B cell (primary cell): ENCODE measurements around the gene SERGEF. TPM values are rescaled to one million over a fixed set of nuclear protein-coding genes. Genes with fewer than 3 reads are reported as not detected.

ENCODE experiments used
- ATAC-seq: fragments of 200-7000 bp; cut with Tn5 transposase; one replicate; pipeline ENCODE4 v1.10.0; 2021; ENCODE audit warnings: low read depth, mild to moderate bottlenecking, moderate number of reproducible peaks, moderate library complexity
- CTCF ChIA-PET: fragments of 350-600 bp; sonication (Branson Sonifier 250); formaldehyde crosslinking; loops from one replicate; lab custom pipeline; 2021; ENCODE audit warnings: antibody characterized with exemption, inconsistent platforms; lab: Charles Lee
- POLR2A ChIA-PET: fragments of 350-600 bp; sonication (Branson Sonifier 250); formaldehyde crosslinking; loops from one replicate; lab custom pipeline; 2021; ENCODE audit warnings: antibody characterized with exemption; lab: Charles Lee
- DNase-seq: peaks from one replicate; pipeline ENCODE4 v3.0.0; 2013
- H2AFZ ChIP-seq: 2 replicates; pipeline ENCODE4 v1.6.1; 2012; ENCODE audit warnings: mild to moderate bottlenecking, low read depth, low read length; ENCODE audit not compliant: insufficient read depth, poor library complexity, severe bottlenecking
- H3K27ac ChIP-seq, 2 donors: 1 replicate in 1 of 2; 2 replicates in 1 of 2; pipeline ENCODE4 v1.5.1; 2012 to 2013; ENCODE audit warnings: low read length in 2 of 2, mild to moderate bottlenecking in 2 of 2, moderate library complexity in 1 of 2
- H3K27me3 ChIP-seq, 4 experiments: fragments of 200-600 bp in 1 of 4; sonication (generic) in 1 of 4; replicated peaks in 1 of 4; 1 replicate in 2 of 4; 2 replicates in 2 of 4; pipeline versions ENCODE4 v1.6.1 to v1.7.0; 2013 to 2016; ENCODE audit warnings: low read length in 3 of 4, mild to moderate bottlenecking in 2 of 4, mixed read lengths in 1 of 4, moderate library complexity in 1 of 4; ENCODE audit not compliant: insufficient read depth in 4 of 4, control insufficient read depth in 3 of 4; ENCODE audit errors: control extremely low read depth in 1 of 4
- H3K36me3 ChIP-seq, 2 experiments: replicated peaks in 1 of 2; 1 replicate in 1 of 2; 2 replicates in 1 of 2; pipeline versions ENCODE4 v1.6.1 to v1.7.1; 2013; ENCODE audit warnings: low read length in 1 of 2; ENCODE audit not compliant: insufficient read depth in 2 of 2, control insufficient read depth in 1 of 2; ENCODE audit errors: control extremely low read depth in 1 of 2, extremely low read depth in 1 of 2
- H3K4me1 ChIP-seq, 2 donors: fragments of 200-600 bp in 1 of 2; sonication (generic) in 1 of 2; 1 replicate in 1 of 2; 2 replicates in 1 of 2; pipeline versions ENCODE4 v1.5.1 to v1.6.1; 2013 to 2017; ENCODE audit warnings: low read length in 2 of 2; ENCODE audit not compliant: control insufficient read depth in 2 of 2, insufficient read depth in 2 of 2
- H3K4me2 ChIP-seq: replicated peaks from 2 replicates; pipeline ENCODE3; 2012; ENCODE audit warnings: mild to moderate bottlenecking, low read depth, low read length; ENCODE audit not compliant: poor library complexity, severe bottlenecking
- H3K4me3 ChIP-seq, 5 experiments: fragments of 200-600 bp in 1 of 5; sonication (generic) in 1 of 5; 1 replicate in 3 of 5; 2 replicates in 2 of 5; pipeline versions ENCODE4 v1.5.1 to v1.7.0; 2011 to 2016; ENCODE audit warnings: low read length in 4 of 5, mild to moderate bottlenecking in 4 of 5, low read depth in 2 of 5, control low read depth in 1 of 5, moderate library complexity in 1 of 5; ENCODE audit not compliant: insufficient read depth in 1 of 5; ENCODE audit errors: control extremely low read depth in 1 of 5, extremely low read depth in 1 of 5
- H3K79me2 ChIP-seq: fragments of 200-600 bp; sonication (generic); one replicate; pipeline ENCODE4 v1.6.0; 2016; ENCODE audit warnings: low read length; ENCODE audit not compliant: control insufficient read depth, insufficient read depth
- H3K9ac ChIP-seq: fragments of 200-600 bp; sonication (generic); 2 replicates; pipeline ENCODE4 v1.6.1; 2017; ENCODE audit warnings: mild to moderate bottlenecking, low read length, moderate library complexity
- H3K9me3 ChIP-seq, 3 donors: one replicate each; pipeline versions ENCODE4 v1.6.1 to v1.7.1; 2013; ENCODE audit warnings: low read length in 2 of 3; ENCODE audit not compliant: control insufficient read depth in 2 of 3, insufficient read depth in 1 of 3; ENCODE audit errors: control extremely low read depth in 1 of 3
- H4K20me1 ChIP-seq: 2 replicates; pipeline ENCODE4 v1.6.0; 2012; ENCODE audit warnings: mild to moderate bottlenecking, low read length; ENCODE audit not compliant: insufficient read depth, control insufficient read depth, poor library complexity, severe bottlenecking
- H3K27ac Mint-ChIP-seq: one replicate; pipeline ENCODE4 v1.8.0; 2021; ENCODE audit warnings: mixed read lengths
- H3K27me3 Mint-ChIP-seq: one replicate; pipeline ENCODE4 v1.8.0; 2021; ENCODE audit warnings: mixed read lengths
- H3K4me1 Mint-ChIP-seq: one replicate; pipeline ENCODE4 v1.8.0; 2021; ENCODE audit warnings: mixed read lengths
- H3K4me3 Mint-ChIP-seq: one replicate; pipeline ENCODE4 v1.8.0; 2021; ENCODE audit warnings: mixed read lengths
- H3K9me3 Mint-ChIP-seq: one replicate; pipeline ENCODE4 v1.8.0; 2022; ENCODE audit warnings: mixed read lengths; ENCODE audit not compliant: insufficient read depth
- EZH2 ChIP-seq: IDR thresholded peaks from 2 replicates; pipeline ENCODE4 v1.6.1; 2012; ENCODE audit warnings: borderline replicate concordance, low read depth, mild to moderate bottlenecking, moderate library complexity, low read length; ENCODE audit not compliant: insufficient read depth, poor library complexity, severe bottlenecking
- WGBS: methylation state at CpG from one replicate; pipeline ENCODE4 v1.1.5; 2013; ENCODE audit warnings: missing lambda C conversion rate; ENCODE audit not compliant: insufficient coverage; 5-methylcytosine and 5-hydroxymethylcytosine counted together
- intact Hi-C: fragments of 100-400 bp; cut with micrococcal nuclease; formaldehyde crosslinking; loops from one replicate; pipeline ENCODE4 v1.10.0; 2022
- polyA plus RNA-seq: library from polyadenylated mRNA; depleted of rRNA; stranded (reverse); fragments of >200 nt; gene quantifications from 2 replicates; pipeline ENCODE4 v1.2.3, GENCODE V29; 2012
- total RNA-seq, 2 donors: library from RNA; stranded (reverse); fragments of 120-200 nt in 1 of 2; gene quantifications; 1 replicate in 1 of 2; 2 replicates in 1 of 2; pipeline versions ENCODE4 v1.2.3 to v1.2.4, GENCODE V29; 2013 to 2022
- TF ChIP-seq, protein P1 (sequence below): fragments of 200-600 bp; IDR thresholded peaks from one replicate; pipeline ENCODE4 v1.8.0; 2022; ENCODE audit warnings: antibody characterized with exemption, mild to moderate bottlenecking

Gene SERGEF
- total and polyA plus RNA-seq, 2 donors (not counting 1 experiment from before 2014, with no cell fraction given): 24.2 to 54.3 TPM

DNA sequence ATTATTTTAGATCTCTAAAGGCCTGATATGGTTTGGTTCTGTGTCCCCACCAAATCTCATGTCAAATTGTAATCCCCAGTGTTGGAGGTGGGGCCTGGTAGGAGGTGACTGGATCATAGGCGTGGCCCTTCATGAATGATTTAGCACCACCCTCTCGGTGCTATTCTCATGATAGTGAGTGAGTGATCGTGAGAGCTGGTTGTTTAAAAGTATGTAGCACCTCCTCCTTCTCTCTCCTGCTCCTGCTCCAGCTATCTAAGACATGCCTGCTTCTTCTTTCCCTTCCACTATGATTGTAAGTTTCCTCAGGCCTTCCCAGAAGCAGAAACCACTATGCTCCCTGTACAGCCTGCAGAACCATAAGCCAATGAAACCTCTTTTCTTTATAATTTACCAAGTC lies 114.1 kb downstream of the SERGEF start:
- no peak for DNase-seq
- H3K4me1 Mint-ChIP-seq: no peaks in the 10 kb centered on the region
- H3K79me2 ChIP-seq: no peaks in the 10 kb centered on the region

DNA sequence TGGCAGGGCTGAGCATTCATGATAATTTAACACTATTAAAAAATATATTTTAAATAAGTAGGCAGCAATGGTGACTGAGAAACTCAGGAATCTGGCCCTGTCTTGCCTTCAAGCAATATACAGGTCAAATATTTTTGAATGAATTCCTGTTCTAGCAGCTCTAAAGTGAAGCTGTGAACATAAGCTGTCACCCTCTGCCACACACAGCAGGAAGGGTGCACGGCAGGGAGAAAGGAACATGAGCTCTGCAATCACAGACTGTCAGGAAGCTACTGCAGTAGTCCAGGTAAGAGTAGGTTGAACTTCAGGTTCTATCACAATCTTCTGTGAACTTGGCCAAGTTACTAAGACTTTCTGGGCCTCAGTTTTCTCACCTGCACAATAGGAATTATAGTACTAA lies 114.8 kb downstream of the SERGEF start:
- H3K9ac ChIP-seq: no peak overlapping the region
- H2AFZ ChIP-seq: no peak overlapping the region
- no peak overlapping the region for H3K27ac ChIP-seq
- ChIA-PET POLR2A (no interaction called here), CTCF (no interaction called here)
- Mint-ChIP-seq H3K27ac (no peak overlapping the region), H3K4me1 (no peaks in the 10 kb centered on the region), H3K27me3 (no peaks in the 10 kb centered on the region), H3K4me3 (no peak overlapping the region), H3K9me3 (no peaks in the 10 kb centered on the region)
- H3K27me3 ChIP-seq: no peaks in the 10 kb centered on the region
- no peak for ATAC-seq
- H3K79me2 ChIP-seq: no peaks in the 10 kb centered on the region
- no CpG with 5 or more reads among the region's 1 CpG for WGBS
- no peak for DNase-seq
- no peak overlapping the region for H3K4me2 ChIP-seq
- no peaks in the 10 kb centered on the region for H3K9me3 ChIP-seq
- H3K36me3 ChIP-seq: peaks cover 0 to 14% of the 10 kb centered on the region in 2 experiments
- intact Hi-C loops: no loop called here
- H4K20me1 ChIP-seq: no peaks in the 10 kb centered on the region
- H3K4me1 ChIP-seq: no peaks in the 10 kb centered on the region
- TF ChIP-seq, protein P1, sequence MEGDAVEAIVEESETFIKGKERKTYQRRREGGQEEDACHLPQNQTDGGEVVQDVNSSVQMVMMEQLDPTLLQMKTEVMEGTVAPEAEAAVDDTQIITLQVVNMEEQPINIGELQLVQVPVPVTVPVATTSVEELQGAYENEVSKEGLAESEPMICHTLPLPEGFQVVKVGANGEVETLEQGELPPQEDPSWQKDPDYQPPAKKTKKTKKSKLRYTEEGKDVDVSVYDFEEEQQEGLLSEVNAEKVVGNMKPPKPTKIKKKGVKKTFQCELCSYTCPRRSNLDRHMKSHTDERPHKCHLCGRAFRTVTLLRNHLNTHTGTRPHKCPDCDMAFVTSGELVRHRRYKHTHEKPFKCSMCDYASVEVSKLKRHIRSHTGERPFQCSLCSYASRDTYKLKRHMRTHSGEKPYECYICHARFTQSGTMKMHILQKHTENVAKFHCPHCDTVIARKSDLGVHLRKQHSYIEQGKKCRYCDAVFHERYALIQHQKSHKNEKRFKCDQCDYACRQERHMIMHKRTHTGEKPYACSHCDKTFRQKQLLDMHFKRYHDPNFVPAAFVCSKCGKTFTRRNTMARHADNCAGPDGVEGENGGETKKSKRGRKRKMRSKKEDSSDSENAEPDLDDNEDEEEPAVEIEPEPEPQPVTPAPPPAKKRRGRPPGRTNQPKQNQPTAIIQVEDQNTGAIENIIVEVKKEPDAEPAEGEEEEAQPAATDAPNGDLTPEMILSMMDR: no peak
- TF ChIP-seq EZH2: no peak
- no peak overlapping the region for H3K4me3 ChIP-seq

More for the DNA sequence above, 114.1 kb downstream of the SERGEF start:
- H3K27me3 ChIP-seq: no peaks in the 10 kb centered on the region
- no peak overlapping the region for H2AFZ ChIP-seq
- H3K9ac ChIP-seq: no peak overlapping the region
- no peaks in the 10 kb centered on the region for H4K20me1 ChIP-seq
- ChIA-PET CTCF (no interaction called here), POLR2A (no interaction called here)
- H3K9me3 ChIP-seq: no peaks in the 10 kb centered on the region
- no peak overlapping the region for H3K4me2 ChIP-seq
- ATAC-seq: no peak
- no peaks in the 10 kb centered on the region for H3K4me1 ChIP-seq
- Mint-ChIP-seq H3K27ac (no peak overlapping the region), H3K27me3 (no peaks in the 10 kb centered on the region), H3K9me3 (no peaks in the 10 kb centered on the region), H3K4me3 (no peak overlapping the region)
- intact Hi-C loops: no loop called here
- no peak for TF ChIP-seq EZH2
- TF ChIP-seq, protein P1: no peak
- no peak overlapping the region for H3K27ac ChIP-seq
- WGBS: no CpG with 5 or more reads among the region's 3 CpGs
- peaks cover 0 to 8% of the 10 kb centered on the region in 2 experiments for H3K36me3 ChIP-seq
- no peak overlapping the region for H3K4me3 ChIP-seq
